ENCODE data around the gene RNF144A.

- TF ChIP-seq POLR2AphosphoS5 (IDR thresholded peaks at IDR 0.05; ENCODE audit: low read length) (no peak), CTCF (IDR thresholded peaks at IDR 0.05 in 2 of 3, conservative IDR thresholded peaks at IDR 0.05 in 1 of 3; ENCODE audit: control insufficient read depth in 2 of 3, extremely low read depth in 1 of 3, insufficient read depth in 1 of 3, low read depth in 3 of 3, low read length in 3 of 3) (no peak), CBX3 (IDR thresholded peaks at IDR 0.05; ENCODE audit: borderline replicate concordance, low read depth) (no peak), ATF2 (IDR thresholded peaks at IDR 0.05; ENCODE audit: low read length) (no peak), SP1 (IDR thresholded peaks at IDR 0.05; ENCODE audit: low read depth, low read length) (no peak), MXI1 (IDR thresholded peaks at IDR 0.05; ENCODE audit: low read depth, low read length) (no peak), PAX8 (IDR thresholded peaks at IDR 0.05) (no peak)
Observed at GRCh38 chr2:7070483-7070882, 153.3 kb downstream of the RNF144A start.
